OCI-LY7 (cell line): ENCODE data around the gene MTFMT. TPM values are rescaled to one million over a fixed set of nuclear protein-coding genes. Genes with fewer than 3 reads are reported as not detected.

Experiments used
- BruUV-seq: library from RNA; stranded (reverse); fragments of 400-500 nt; replicated peaks from 2 replicates; lab custom pipeline; 2021; lab: Mats Ljungman, UMichigan
- CTCF ChIA-PET: fragments of 300-600 bp; sonication (Branson Sonifier 250); formaldehyde crosslinking; loops from one replicate; lab custom pipeline; 2022; ENCODE audit warnings: antibody characterized with exemption; ENCODE audit not compliant: unreplicated experiment; lab: Charles Lee
- POLR2A ChIA-PET: fragments of 300-600 bp; sonication (Branson Sonifier 250); formaldehyde crosslinking; loops from one replicate; lab custom pipeline; 2022; ENCODE audit warnings: antibody characterized with exemption; lab: Charles Lee
- DNase-seq: peaks from one replicate; pipeline ENCODE4 v3.0.0-alpha.2; 2015; ENCODE audit warnings: low spot score
- H2AFZ ChIP-seq: fragments of 200-600 bp; sonication (generic), shearing (Covaris generic); 2 replicates; pipeline ENCODE4 v1.6.1; 2014; ENCODE audit warnings: mild to moderate bottlenecking, antibody characterized with exemption, low read length, moderate library complexity
- H3K27ac ChIP-seq: fragments of 200-600 bp; sonication (generic); 2 replicates; pipeline ENCODE4 v1.5.1; 2014; ENCODE audit warnings: mixed run types, low read depth, mild to moderate bottlenecking, moderate library complexity, low read length, inconsistent platforms; ENCODE audit not compliant: poor library complexity, severe bottlenecking
- H3K36me3 ChIP-seq: fragments of 200-600 bp; sonication (generic); 2 replicates; pipeline ENCODE4 v1.6.1; 2014; ENCODE audit warnings: mild to moderate bottlenecking, antibody characterized with exemption, low read length, moderate library complexity, mixed read lengths; ENCODE audit not compliant: insufficient read depth
- H3K4me1 ChIP-seq: fragments of 200-600 bp; sonication (generic); 2 replicates; pipeline ENCODE4 v1.5.1; 2014; ENCODE audit warnings: mild to moderate bottlenecking, low read length; ENCODE audit not compliant: insufficient read depth, poor library complexity, severe bottlenecking
- H3K4me2 ChIP-seq: fragments of 200-600 bp; sonication (generic); 2 replicates; pipeline ENCODE4 v1.6.1; 2014; ENCODE audit warnings: mild to moderate bottlenecking, low read length
- H3K4me3 ChIP-seq: fragments of 200-600 bp; sonication (generic); 2 replicates; pipeline ENCODE4 v1.5.1; 2014; ENCODE audit warnings: mild to moderate bottlenecking, low read depth, low read length; ENCODE audit not compliant: poor library complexity, severe bottlenecking
- H3K79me2 ChIP-seq: fragments of 200-600 bp; sonication (generic); 2 replicates; pipeline ENCODE4 v1.6.1; 2016; ENCODE audit warnings: low read depth, mild to moderate bottlenecking, low read length, moderate library complexity, mixed read lengths; ENCODE audit not compliant: insufficient read depth
- H3K9me2 ChIP-seq: fragments of 200-600 bp; sonication (generic); 2 replicates; pipeline ENCODE4 v1.6.1; 2016; ENCODE audit warnings: mild to moderate bottlenecking, low read length, mixed read lengths; ENCODE audit not compliant: insufficient read depth
- H3K9me3 ChIP-seq: fragments of 200-600 bp; sonication (generic); 2 replicates; pipeline ENCODE4 v1.6.1; 2014; ENCODE audit warnings: mild to moderate bottlenecking, mixed run types, low read length, mixed read lengths
- H4K20me1 ChIP-seq: fragments of 200-600 bp; sonication (generic); 2 replicates; pipeline ENCODE4 v1.6.1; 2014; ENCODE audit warnings: mild to moderate bottlenecking, antibody characterized with exemption, low read length, moderate library complexity, mixed read lengths; ENCODE audit not compliant: insufficient read depth
- CTCF ChIP-seq: fragments of 200-600 bp; sonication (generic); conservative IDR thresholded peaks from 2 replicates; pipeline ENCODE4 v1.5.1; 2014; ENCODE audit warnings: mild to moderate bottlenecking, antibody characterized with exemption, low read length, moderate library complexity, mixed read lengths
- EZH2phosphoT487 ChIP-seq: fragments of 200-600 bp; sonication (generic); IDR thresholded peaks from 2 replicates; pipeline ENCODE4 v1.6.1; 2018; ENCODE audit warnings: low read depth, borderline replicate concordance, mild to moderate bottlenecking, mixed run types, antibody characterized with exemption, low read length, moderate library complexity, mixed read lengths
- intact Hi-C: fragments of 100-400 bp; cut with micrococcal nuclease; formaldehyde crosslinking; loops from one replicate; pipeline ENCODE4 v1.10.0; 2022; ENCODE audit not compliant: unreplicated experiment
- total RNA-seq, 2 experiments: library from RNA; depleted of rRNA in 1 of 2; stranded (reverse); fragments of >200 nt in 1 of 2; shearing (Covaris generic) in 1 of 2; gene quantifications; 2 replicates each; pipeline ENCODE4 v1.2.3, GENCODE V29; 2014 to 2022

Gene MTFMT
- total RNA-seq, 2 experiments from 2014 or later, result 9.7 to 19.0 TPM

- Histone ChIP-seq H3K9me2 (no peaks in the 10 kb centered on the region), H3K79me2 (no peaks in the 10 kb centered on the region), H2AFZ (no peak overlapping the region), H3K27ac (no peak overlapping the region), H3K4me2 (no peak overlapping the region), H3K36me3 (no peaks in the 10 kb centered on the region), H4K20me1 (no peaks in the 10 kb centered on the region), H3K9me3 (no peaks in the 10 kb centered on the region), H3K4me1 (no peaks in the 10 kb centered on the region), H3K4me3 (no peak overlapping the region)
- CTCF ChIA-PET, result no interaction called here
- TF ChIP-seq CTCF, result no peak
- no peak for TF ChIP-seq EZH2phosphoT487
- no TSS peak for BruUV-seq
- POLR2A ChIA-PET, result no interaction called here
- DNase-seq, result no peak
- intact Hi-C loops, result no loop called here
Measured at GRCh38 chr15:65042776-65043327, 13.4 kb upstream of the MTFMT start.

- TF ChIP-seq EZH2phosphoT487 (no peak), CTCF (no peak)
- Histone ChIP-seq H3K9me3 (no peaks in the 10 kb centered on the region), H4K20me1 (no peaks in the 10 kb centered on the region), H3K4me1 (no peaks in the 10 kb centered on the region), H3K9me2 (no peaks in the 10 kb centered on the region), H3K4me2 (no peak overlapping the region), H3K4me3 (no peak overlapping the region), H3K27ac (no peak overlapping the region), H3K36me3 (no peaks in the 10 kb centered on the region), H3K79me2 (no peaks in the 10 kb centered on the region), H2AFZ (no peak overlapping the region)
- intact Hi-C loops, result no loop called here
- no peak for DNase-seq
- CTCF ChIA-PET, result no interaction called here
- POLR2A ChIA-PET, result interaction anchor here (0.5 kb wide), 1 partner anchor 341 kb away, joined by 3 read pairs; no protein-coding TSS in a partner anchor
- BruUV-seq, result no TSS peak
Measured at GRCh38 chr15:65041787-65042186, 12.3 kb upstream of the MTFMT start.

GRCh38 chr15:65040461-65040860 is 11.0 kb upstream of the MTFMT start:
- Histone ChIP-seq H2AFZ (no peak overlapping the region), H3K9me2 (no peaks in the 10 kb centered on the region), H3K36me3 (no peaks in the 10 kb centered on the region), H3K4me2 (no peak overlapping the region), H3K4me3 (no peak overlapping the region), H3K27ac (no peak overlapping the region), H4K20me1 (no peaks in the 10 kb centered on the region), H3K9me3 (no peaks in the 10 kb centered on the region), H3K79me2 (no peaks in the 10 kb centered on the region), H3K4me1 (no peaks in the 10 kb centered on the region)
- intact Hi-C loops, result no loop called here
- no peak for DNase-seq
- POLR2A ChIA-PET, result interaction anchor here (0.6 kb wide), 1 partner anchor 23 kb away, joined by 3 read pairs; no protein-coding TSS in a partner anchor
- BruUV-seq, result no TSS peak
- CTCF ChIA-PET, result no interaction called here
- TF ChIP-seq EZH2phosphoT487 (no peak), CTCF (no peak)
